ENCODE results near the gene MAML2. TPM values are rescaled to one million over a fixed set of nuclear protein-coding genes. Genes with fewer than 3 reads are reported as not detected.

Gene MAML2
- total and polyA plus RNA-seq, 2 of the 8 experiments (the other 6 are each of a cell fraction or from before 2014, with no cell fraction given) = 3.8 to 6.6 TPM

DNA sequence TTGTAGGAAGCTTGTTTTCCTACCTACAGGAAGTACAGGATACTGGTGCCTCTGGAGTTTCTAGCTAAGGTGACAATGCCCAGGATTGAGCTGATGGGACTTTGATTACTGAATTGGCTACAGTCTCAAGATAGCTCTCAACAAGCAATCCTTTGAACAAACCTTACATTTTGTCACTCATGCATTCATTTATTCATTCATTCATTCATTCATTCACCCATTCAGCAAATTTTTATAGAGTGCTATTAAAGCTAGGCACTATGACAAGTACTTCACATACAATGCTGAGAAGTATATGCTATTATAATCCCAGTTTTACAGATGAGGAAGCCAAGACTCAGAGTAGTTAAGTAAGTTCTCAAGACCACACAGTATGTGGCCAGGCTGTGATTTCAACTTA is 316.0 kb downstream of the MAML2 start:
- Histone ChIP-seq H2AK5ac (ENCODE audit: low read depth, low read length) (no peak overlapping the region), H3K9ac (replicated peaks in 1 of 4; ENCODE audit: extremely low read depth in 1 of 4, low read depth in 3 of 4, low read length in 3 of 4) (no peak overlapping the region), H4K5ac (ENCODE audit: insufficient read length, low read depth, low read length) (no peak overlapping the region), H3K79me2 (ENCODE audit: control insufficient read depth in 1 of 2, insufficient read depth in 2 of 2, low read length in 2 of 2) (no peaks in the 10 kb centered on the region), H3K14ac (ENCODE audit: insufficient read length) (no peak overlapping the region), H3K27me3 (replicated peaks in 1 of 4; ENCODE audit: control insufficient read depth in 3 of 4, extremely low read depth in 1 of 4, insufficient read depth in 3 of 4, low read length in 3 of 4) (no peaks in the 10 kb centered on the region), H2BK20ac (ENCODE audit: low read length) (no peak overlapping the region), H3K4me1 (replicated peaks in 1 of 4; ENCODE audit: control insufficient read depth in 3 of 4, insufficient read depth in 4 of 4, low read length in 3 of 4) (no peaks in the 10 kb centered on the region), H3K4me3 (ENCODE audit: extremely low read depth in 1 of 4, insufficient read depth in 2 of 4, low read depth in 3 of 4, low read length in 4 of 4) (no peak overlapping the region), H2BK12ac (ENCODE audit: low read depth, low read length) (no peak overlapping the region), H3K36me3 (ENCODE audit: control insufficient read depth in 2 of 4, insufficient read depth in 4 of 4, low read length in 3 of 4) (no peaks in the 10 kb centered on the region), H4K8ac (ENCODE audit: extremely low read depth, insufficient read depth, low read length) (no peak overlapping the region), H3K23ac (ENCODE audit: insufficient read length) (no peak overlapping the region), H3K4me2 (ENCODE audit: insufficient read depth in 1 of 2, low read depth in 2 of 2, low read length in 2 of 2) (no peak overlapping the region), H3K27ac (ENCODE audit: low read depth, low read length) (no peak overlapping the region), H2BK120ac (replicated peaks; ENCODE audit: low read depth, low read length) (no peak overlapping the region), H4K91ac (replicated peaks; ENCODE audit: insufficient read length, low read length) (no peak overlapping the region), H2AFZ (ENCODE audit: low read length) (no peak overlapping the region), H4K20me1 (replicated peaks in 1 of 2; ENCODE audit: control insufficient read depth in 1 of 2, insufficient read depth in 2 of 2, low read length in 2 of 2) (no peaks in the 10 kb centered on the region), H3K23me2 (ENCODE audit: low read depth, low read length) (no peaks in the 10 kb centered on the region), H3K79me1 (ENCODE audit: low read depth, low read length) (no peaks in the 10 kb centered on the region), H2BK5ac (ENCODE audit: low read depth, low read length) (no peak overlapping the region), H3K9me3 (ENCODE audit: insufficient read depth in 2 of 2, low read depth in 1 of 2, low read length in 1 of 2) (no peaks in the 10 kb centered on the region), H2BK15ac (ENCODE audit: low read length) (no peak overlapping the region), H3K56ac (replicated peaks; ENCODE audit: insufficient read length, low read depth, low read length) (no peak overlapping the region), H3K4ac (replicated peaks; ENCODE audit: insufficient read length, low read depth, low read length) (no peak overlapping the region), H3K18ac (ENCODE audit: extremely low read depth, low read length) (no peak overlapping the region)
- ChIA-PET CTCF (ENCODE audit: partially characterized antibody) (interaction anchor here (0.6 to 0.8 kb wide), 2 partner anchors 8 to 1908 kb away, joined by 3 read pairs; no protein-coding TSS in a partner anchor), POLR2A (ENCODE audit: partially characterized antibody) (no interaction called here)
- DNase-seq (ENCODE audit: low read depth in 1 of 2, low spot score in 2 of 2) (no peak), FAIRE-seq (no peak)
- TF ChIP-seq SP4 (IDR thresholded peaks at IDR 0.05; ENCODE audit: low read length) = no peak
- no peak for TF ChIP-seq SIRT6 (IDR thresholded peaks at IDR 0.05; ENCODE audit: low read length)
- no peak for TF ChIP-seq JUN (IDR thresholded peaks at IDR 0.05; ENCODE audit: low read depth, low read length)
- TF ChIP-seq, protein P1, sequence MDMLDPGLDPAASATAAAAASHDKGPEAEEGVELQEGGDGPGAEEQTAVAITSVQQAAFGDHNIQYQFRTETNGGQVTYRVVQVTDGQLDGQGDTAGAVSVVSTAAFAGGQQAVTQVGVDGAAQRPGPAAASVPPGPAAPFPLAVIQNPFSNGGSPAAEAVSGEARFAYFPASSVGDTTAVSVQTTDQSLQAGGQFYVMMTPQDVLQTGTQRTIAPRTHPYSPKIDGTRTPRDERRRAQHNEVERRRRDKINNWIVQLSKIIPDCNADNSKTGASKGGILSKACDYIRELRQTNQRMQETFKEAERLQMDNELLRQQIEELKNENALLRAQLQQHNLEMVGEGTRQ (IDR thresholded peaks at IDR 0.05; ENCODE audit: low read length) = no peak
- TF ChIP-seq TAF1 (IDR thresholded peaks at IDR 0.05; ENCODE audit: low read depth, low read length) = no peak
- TF ChIP-seq KDM5A (IDR thresholded peaks at IDR 0.05; ENCODE audit: low read length) = no peak
- no peak for TF ChIP-seq JUND (IDR thresholded peaks at IDR 0.05; ENCODE audit: low read length)
- no peak for TF ChIP-seq RFX5 (IDR thresholded peaks at IDR 0.05; ENCODE audit: borderline replicate concordance, low read depth, low read length)
- no peak for TF ChIP-seq HDAC6 (IDR thresholded peaks at IDR 0.05; ENCODE audit: low read depth, low read length)
- no peak for TF ChIP-seq BCL11A (IDR thresholded peaks at IDR 0.05; ENCODE audit: low read depth in 2 of 2, low read length in 2 of 2)
- no peak for TF ChIP-seq SP1 (IDR thresholded peaks at IDR 0.05; ENCODE audit: low read depth, low read length)
- no peak for TF ChIP-seq RAD21 (IDR thresholded peaks at IDR 0.05 in 1 of 2, conservative IDR thresholded peaks at IDR 0.05 in 1 of 2; ENCODE audit: low read depth in 2 of 2, low read length in 2 of 2)
- TF ChIP-seq KDM1A (IDR thresholded peaks at IDR 0.05; ENCODE audit: borderline replicate concordance, low read length) = no peak
- no peak for TF ChIP-seq SUZ12 (IDR thresholded peaks at IDR 0.05; ENCODE audit: low read length)
- no peak for TF ChIP-seq TCF12 (IDR thresholded peaks at IDR 0.05; ENCODE audit: low read depth, low read length)
- TF ChIP-seq RBBP5 (IDR thresholded peaks at IDR 0.05; ENCODE audit: borderline replicate concordance, low read depth, low read length) = no peak
